H1 (cell line): ENCODE data around the gene LMTK2. TPM values are rescaled to one million over a fixed set of nuclear protein-coding genes. Genes with fewer than 3 reads are reported as not detected.

Source experiments
- CTCF ChIA-PET: fragments of 300-600 bp; sonication (Branson Sonifier 250); formaldehyde crosslinking; loops from one replicate; lab custom pipeline; 2021; ENCODE audit not compliant: partially characterized antibody; lab: Charles Lee
- POLR2A ChIA-PET: fragments of 300-600 bp; sonication (Branson Sonifier 250); formaldehyde crosslinking; loops from one replicate; lab custom pipeline; 2021; ENCODE audit warnings: inconsistent platforms; ENCODE audit not compliant: partially characterized antibody; lab: Charles Lee
- DNase-seq, 2 experiments: peaks; one replicate each; pipeline versions ENCODE4 v3.0.0 to v3.0.0-alpha.2; 2010 to 2022; ENCODE audit warnings: low spot score in 2 of 2, low read depth in 1 of 2, mixed read lengths in 1 of 2
- FAIRE-seq: peaks from 2 replicates; lab custom pipeline; 2011; peaks lifted over from hg19 to GRCh38; lab: Jason Lieb, UNC
- H2AFZ ChIP-seq: 2 replicates; pipeline ENCODE4 v1.8.1; 2012; ENCODE audit warnings: low read length, inconsistent platforms
- H2AK5ac ChIP-seq: 2 replicates; pipeline ENCODE4 v1.6.1; 2013; ENCODE audit warnings: low read depth, low read length
- H2BK120ac ChIP-seq: replicated peaks from 2 replicates; pipeline ENCODE3; 2013; ENCODE audit warnings: low read depth, low read length, inconsistent platforms
- H2BK12ac ChIP-seq: 2 replicates; pipeline ENCODE4 v1.6.1; 2013; ENCODE audit warnings: low read depth, low read length
- H2BK15ac ChIP-seq: 2 replicates; pipeline ENCODE4 v1.6.1; 2013; ENCODE audit warnings: low read length
- H2BK20ac ChIP-seq: 2 replicates; pipeline ENCODE4 v1.6.1; 2013; ENCODE audit warnings: low read length
- H2BK5ac ChIP-seq: 2 replicates; pipeline ENCODE4 v1.6.1; 2013; ENCODE audit warnings: low read depth, low read length
- H3K14ac ChIP-seq: 2 replicates; pipeline ENCODE4 v1.6.1; 2013; ENCODE audit warnings: inconsistent platforms; ENCODE audit not compliant: insufficient read length
- H3K18ac ChIP-seq: 2 replicates; pipeline ENCODE4 v1.6.1; 2013; ENCODE audit warnings: low read length; ENCODE audit errors: extremely low read depth
- H3K23ac ChIP-seq: 2 replicates; pipeline ENCODE4 v1.6.1; 2013; ENCODE audit warnings: inconsistent platforms; ENCODE audit not compliant: insufficient read length
- H3K23me2 ChIP-seq: 2 replicates; pipeline ENCODE4 v1.6.1; 2013; ENCODE audit warnings: low read depth, low read length
- H3K27ac ChIP-seq: 2 replicates; pipeline ENCODE4 v1.6.1; 2011; ENCODE audit warnings: low read depth, low read length, inconsistent platforms
- H3K27me3 ChIP-seq, 4 experiments: replicated peaks in 1 of 4; 1 replicate in 1 of 4; 2 replicates in 3 of 4; pipeline versions ENCODE4 v1.6.1 to v1.8.1; 2011 to 2013; ENCODE audit warnings: low read length in 3 of 4, mild to moderate bottlenecking in 3 of 4, inconsistent platforms in 2 of 4, mixed read lengths in 2 of 4, moderate library complexity in 1 of 4; ENCODE audit not compliant: control insufficient read depth in 3 of 4, insufficient read depth in 3 of 4; ENCODE audit errors: extremely low read depth in 1 of 4
- H3K36me3 ChIP-seq, 4 experiments: 2 replicates each; pipeline versions ENCODE4 v1.6.1 to v1.8.1; 2011 to 2013; ENCODE audit warnings: mild to moderate bottlenecking in 4 of 4, low read length in 3 of 4, moderate library complexity in 2 of 4, control low read depth in 1 of 4, inconsistent platforms in 1 of 4; ENCODE audit not compliant: insufficient read depth in 4 of 4, control insufficient read depth in 2 of 4
- H3K4ac ChIP-seq: replicated peaks from 2 replicates; pipeline ENCODE3; 2013; ENCODE audit warnings: low read length, low read depth, mixed read lengths, inconsistent platforms; ENCODE audit not compliant: insufficient read length
- H3K4me1 ChIP-seq, 4 experiments: replicated peaks in 1 of 4; 1 replicate in 1 of 4; 2 replicates in 3 of 4; pipeline versions ENCODE4 v1.6.1 to v1.8.1; 2011 to 2013; ENCODE audit warnings: low read length in 3 of 4, inconsistent platforms in 2 of 4, mixed read lengths in 1 of 4; ENCODE audit not compliant: insufficient read depth in 4 of 4, control insufficient read depth in 3 of 4
- H3K4me2 ChIP-seq, 2 experiments: 2 replicates each; pipeline versions ENCODE4 v1.6.1 to v1.8.1; 2011 to 2013; ENCODE audit warnings: low read depth in 2 of 2, low read length in 2 of 2, control low read depth in 1 of 2, inconsistent platforms in 1 of 2, mild to moderate bottlenecking in 1 of 2; ENCODE audit not compliant: insufficient read depth in 1 of 2
- H3K4me3 ChIP-seq, 4 experiments: fragments of 200-600, 300-600 bp in 1 of 4; sonication (generic), shearing (Covaris generic), sonication (Bioruptor Twin) in 1 of 4; 2 replicates each; pipeline versions ENCODE4 v1.5.1 to v1.8.1; 2011 to 2016; ENCODE audit warnings: low read length in 4 of 4, low read depth in 3 of 4, control low read depth in 2 of 4, inconsistent platforms in 2 of 4, mild to moderate bottlenecking in 2 of 4, mixed read lengths in 1 of 4, moderate library complexity in 1 of 4; ENCODE audit not compliant: insufficient read depth in 2 of 4; ENCODE audit errors: extremely low read depth in 1 of 4
- H3K56ac ChIP-seq: replicated peaks from 2 replicates; pipeline ENCODE3; 2013; ENCODE audit warnings: low read depth, mild to moderate bottlenecking, mixed read lengths, low read length, inconsistent platforms; ENCODE audit not compliant: insufficient read length
- H3K79me1 ChIP-seq: 2 replicates; pipeline ENCODE4 v1.6.1; 2013; ENCODE audit warnings: low read depth, low read length, control low read depth
- H3K79me2 ChIP-seq, 2 experiments: 2 replicates each; pipeline versions ENCODE4 v1.6.1 to v1.8.1; 2012 to 2013; ENCODE audit warnings: low read length in 2 of 2, mild to moderate bottlenecking in 2 of 2, inconsistent platforms in 1 of 2; ENCODE audit not compliant: insufficient read depth in 2 of 2, control insufficient read depth in 1 of 2
- H3K9ac ChIP-seq, 4 experiments: replicated peaks in 1 of 4; 1 replicate in 1 of 4; 2 replicates in 3 of 4; pipeline versions ENCODE4 v1.6.1 to v1.8.1; 2011 to 2013; ENCODE audit warnings: low read depth in 3 of 4, low read length in 3 of 4, control low read depth in 2 of 4, mild to moderate bottlenecking in 2 of 4, moderate library complexity in 2 of 4, inconsistent platforms in 1 of 4; ENCODE audit errors: extremely low read depth in 1 of 4
- H3K9me3 ChIP-seq, 2 experiments: 2 replicates each; pipeline versions ENCODE4 v1.6.1 to v1.8.1; 2012 to 2013; ENCODE audit warnings: mild to moderate bottlenecking in 2 of 2, moderate library complexity in 2 of 2, control low read depth in 1 of 2, inconsistent platforms in 1 of 2, low read depth in 1 of 2, low read length in 1 of 2, mixed read lengths in 1 of 2; ENCODE audit not compliant: insufficient read depth in 2 of 2
- H4K20me1 ChIP-seq, 2 experiments: replicated peaks in 1 of 2; 2 replicates each; pipeline versions ENCODE3 to v1.8.1; 2011 to 2013; ENCODE audit warnings: inconsistent platforms in 2 of 2, low read length in 2 of 2, mild to moderate bottlenecking in 1 of 2; ENCODE audit not compliant: insufficient read depth in 2 of 2, control insufficient read depth in 1 of 2
- H4K5ac ChIP-seq: 2 replicates; pipeline ENCODE4 v1.6.1; 2013; ENCODE audit warnings: low read length, low read depth, mixed read lengths, inconsistent platforms; ENCODE audit not compliant: insufficient read length
- H4K8ac ChIP-seq: 2 replicates; pipeline ENCODE4 v1.8.0; 2013; ENCODE audit warnings: mild to moderate bottlenecking, moderate library complexity, low read length, inconsistent platforms; ENCODE audit not compliant: insufficient read depth; ENCODE audit errors: extremely low read depth
- H4K91ac ChIP-seq: replicated peaks from 2 replicates; pipeline ENCODE3; 2013; ENCODE audit warnings: low read length, mixed read lengths, inconsistent platforms; ENCODE audit not compliant: insufficient read length
- CHD1 ChIP-seq: IDR thresholded peaks from 2 replicates; pipeline ENCODE4 v1.6.1; 2012; ENCODE audit warnings: low read depth, low read length, improper control_type of control experiment
- KDM1A ChIP-seq: fragments of 200-600, 300-600 bp; sonication (generic); IDR thresholded peaks from 2 replicates; pipeline ENCODE4 v1.7.1; 2016; ENCODE audit warnings: mild to moderate bottlenecking, low read length, borderline replicate concordance
- SRF ChIP-seq: IDR thresholded peaks from 2 replicates; pipeline ENCODE4 v1.6.1; 2011; ENCODE audit warnings: mild to moderate bottlenecking, low read depth, low read length, moderate library complexity
- TAF1 ChIP-seq: IDR thresholded peaks from 2 replicates; pipeline ENCODE4 v1.6.1; 2011; ENCODE audit warnings: mild to moderate bottlenecking, low read depth, low read length
- WGBS, 2 experiments: shearing (Covaris generic) in 1 of 2; methylation state at CpG; one replicate each; pipeline versions ENCODE4 v1.1.6 to v1.1.7; 2013 to 2015; ENCODE audit warnings: low lambda C conversion rate in 2 of 2, mixed read lengths in 2 of 2, inconsistent platforms in 1 of 2, low coverage in 1 of 2, missing lambda C conversion rate in 1 of 2; ENCODE audit not compliant: insufficient replicate concordance in 2 of 2, insufficient coverage in 1 of 2, insufficient read length in 1 of 2; ENCODE audit errors: extremely low coverage in 1 of 2, missing lambda C conversion rate in 1 of 2; 5-methylcytosine and 5-hydroxymethylcytosine counted together
- polyA plus RNA-seq, 7 experiments: library from polyadenylated mRNA; depleted of rRNA in 3 of 7; stranded (reverse) in 5 of 7; unstranded in 2 of 7; fragments of >200 nt in 5 of 7; fragments of 200-250 nt in 2 of 7; gene quantifications; 1 replicate in 5 of 7; 2 replicates in 1 of 7; 4 replicates in 1 of 7; pipeline versions ENCODE4 v1.2.1 to v1.2.3, GENCODE V29; 2011 to 2013; ENCODE audit warnings: missing spikeins in 2 of 7, mixed read lengths in 2 of 7
- total RNA-seq: library from RNA; stranded (reverse); fragmentation: NEBNext Ultra II Directional; extraction: Animal tissue kit (Norgen Biotek cat#: 25700); gene quantifications from 2 replicates; pipeline ENCODE4 v1.2.1, GENCODE V29; 2021

Gene LMTK2
- total and polyA plus RNA-seq, 2 of the 8 experiments (the other 6 are each of a cell fraction or from before 2014, with no cell fraction given), result 9.7 to 30.7 TPM

DNA sequence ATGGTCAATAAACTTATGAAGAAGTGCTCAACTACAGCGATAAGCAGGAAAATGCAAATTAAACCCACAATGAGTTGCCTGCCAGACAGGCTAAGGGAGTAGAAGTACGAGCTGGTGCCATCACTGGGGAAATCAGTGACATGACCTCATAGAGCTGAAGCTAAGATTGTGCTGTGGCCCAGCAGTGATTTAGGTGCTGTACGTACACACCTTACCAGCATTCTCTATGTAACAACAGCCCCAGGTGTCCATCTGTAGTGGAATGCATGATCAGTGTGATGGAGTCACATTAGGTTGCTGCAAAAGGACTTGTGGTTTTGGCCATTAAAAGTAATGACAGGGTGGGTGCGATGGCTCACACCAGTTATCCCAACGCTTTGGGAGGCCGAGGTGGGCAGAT, 151.0 kb downstream of the LMTK2 start:
- Histone ChIP-seq H3K4me2 (no peak overlapping the region), H2BK5ac (no peak overlapping the region), H3K9me3 (no peaks in the 10 kb centered on the region), H3K18ac (no peak overlapping the region), H3K9ac (no peak overlapping the region), H4K91ac (no peak overlapping the region), H3K23me2 (no peaks in the 10 kb centered on the region; the same call in 1 of the 2 replicates), H3K79me1 (no peaks in the 10 kb centered on the region; the same call in 1 of the 2 replicates), H3K4ac (no peak overlapping the region), H2BK120ac (no peak overlapping the region), H4K20me1 (peaks cover 0 to 5% of the 10 kb centered on the region in 2 experiments), H4K5ac (no peak overlapping the region), H3K4me3 (no peak overlapping the region), H3K27me3 (no peaks in the 10 kb centered on the region), H2BK12ac (no peak overlapping the region), H3K36me3 (peaks cover 0 to 2% (median 0%) of the 10 kb centered on the region in 4 experiments; a peak in 4 of 8 replicates), H2AK5ac (no peak overlapping the region), H2BK15ac (no peak overlapping the region), H3K27ac (no peak overlapping the region), H3K23ac (no peak overlapping the region), H2BK20ac (no peak overlapping the region), H3K14ac (no peak overlapping the region), H3K56ac (no peak overlapping the region), H4K8ac (no peak overlapping the region), H3K4me1 (peaks cover 0 to 2% (median under 1%) of the 10 kb centered on the region in 4 experiments; a peak in 1 of 7 replicates), H2AFZ (no peak overlapping the region), H3K79me2 (peaks cover 0 to 4% of the 10 kb centered on the region in 2 experiments; a peak in 1 of 4 replicates)
- CTCF ChIA-PET, result interaction anchor here (0.6 kb wide), 1 partner anchor 138 kb away, joined by 3 read pairs; no protein-coding TSS in a partner anchor
- TF ChIP-seq CHD1 (no peak), KDM1A (no peak), SRF (no peak), TAF1 (no peak)
- no peak for FAIRE-seq
- POLR2A ChIA-PET, result no interaction called here
- 75% methylated on average over 6 of the region's 6 CpGs; no CpG with 5 or more reads in 1 of the 2 experiments for WGBS, 2 experiments
- DNase-seq, result no peak

Other genes with a start within 250 kb of the LMTK2 start
- gene ASNS, start 234.5 kb upstream of the LMTK2 start, total RNA-seq, result 135 and 150 TPM in 2 replicates
- 32.2 and 40.2 TPM in 2 replicates for gene ASNS, start 234.5 kb upstream of the LMTK2 start, polyA plus RNA-seq (2011; rRNA removed)
- gene OCM2, start 116.7 kb upstream of the LMTK2 start, total RNA-seq, result not detected in 2 replicates
- gene OCM2, start 116.7 kb upstream of the LMTK2 start, polyA plus RNA-seq (2011; rRNA removed), result not detected in 2 replicates
- 2.7 and 3.5 TPM in 2 replicates for gene BHLHA15, start 104.6 kb downstream of the LMTK2 start, total RNA-seq
- gene BHLHA15, start 104.6 kb downstream of the LMTK2 start, polyA plus RNA-seq (2011; rRNA removed), result 1.1 and 2.2 TPM in 2 replicates
- gene TECPR1, start 145.4 kb downstream of the LMTK2 start, total RNA-seq, result 11.1 and 11.4 TPM in 2 replicates
- 1.3 and 2.4 TPM in 2 replicates for gene TECPR1, start 145.4 kb downstream of the LMTK2 start, polyA plus RNA-seq (2011; rRNA removed)
- gene BRI3, start 174.8 kb downstream of the LMTK2 start, total RNA-seq, result 93.4 and 94.0 TPM in 2 replicates
- 77.5 and 98.4 TPM in 2 replicates for gene BRI3, start 174.8 kb downstream of the LMTK2 start, polyA plus RNA-seq (2011; rRNA removed)